Endothelial cell (in vitro differentiated cells): ENCODE data around the gene CES3. TPM values are rescaled to one million over a fixed set of nuclear protein-coding genes. Genes with fewer than 3 reads are reported as not detected.

Source experiments
- DNase-seq: peaks from one replicate; pipeline ENCODE4 v3.0.0; 2021; ENCODE audit warnings: low spot score
- H3K27ac Mint-ChIP-seq: one replicate; pipeline ENCODE4 v1.8.0; 2021; ENCODE audit warnings: mixed read lengths, inconsistent platforms; ENCODE audit not compliant: unreplicated experiment
- H3K27me3 Mint-ChIP-seq: one replicate; pipeline ENCODE4 v1.8.0; 2021; ENCODE audit warnings: mild to moderate bottlenecking, moderate library complexity, mixed read lengths, inconsistent platforms; ENCODE audit not compliant: unreplicated experiment
- H3K36me3 Mint-ChIP-seq: one replicate; pipeline ENCODE4 v1.8.0; 2021; ENCODE audit warnings: mild to moderate bottlenecking, low read depth, mixed read lengths, inconsistent platforms; ENCODE audit not compliant: unreplicated experiment
- H3K4me1 Mint-ChIP-seq: one replicate; pipeline ENCODE4 v1.8.0; 2021; ENCODE audit warnings: mild to moderate bottlenecking, mixed read lengths, inconsistent platforms; ENCODE audit not compliant: unreplicated experiment
- H3K4me3 Mint-ChIP-seq: one replicate; pipeline ENCODE4 v1.8.0; 2021; ENCODE audit warnings: mild to moderate bottlenecking, mixed read lengths, inconsistent platforms; ENCODE audit not compliant: unreplicated experiment
- H3K9me3 Mint-ChIP-seq: one replicate; pipeline ENCODE4 v1.8.0; 2021; ENCODE audit warnings: mixed read lengths, inconsistent platforms; ENCODE audit not compliant: unreplicated experiment
- CTCF ChIP-seq: fragments of 200-600 bp; sonication (generic); IDR thresholded peaks from one replicate; pipeline ENCODE4 v1.5.0; 2021; ENCODE audit warnings: antibody characterized with exemption; ENCODE audit not compliant: unreplicated experiment
- total RNA-seq: library from RNA; stranded (reverse); fragmentation: NEBNext Ultra II Directional; extraction: Animal tissue kit (Norgen Biotek cat#: 25700); gene quantifications from one replicate; pipeline ENCODE4 v1.2.1, GENCODE V29; 2021; ENCODE audit not compliant: unreplicated experiment

The CES3 gene
- total RNA-seq, 1 donor from 2014 or later = 2.5 TPM

GRCh38 chr16:66975302-66975893, 14.3 kb downstream of the CES3 start:
- no peak for TF ChIP-seq CTCF
- H3K9me3 Mint-ChIP-seq = no peaks in the 10 kb centered on the region
- peak overlapping the region; percentile 48 for H3K27ac Mint-ChIP-seq
- peaks cover 8% of the 10 kb centered on the region for H3K4me1 Mint-ChIP-seq
- H3K27me3 Mint-ChIP-seq = peaks cover 2% of the 10 kb centered on the region
- no peaks in the 10 kb centered on the region for H3K36me3 Mint-ChIP-seq
- DNase-seq = no peak
- H3K4me3 Mint-ChIP-seq = no peak overlapping the region

DNA sequence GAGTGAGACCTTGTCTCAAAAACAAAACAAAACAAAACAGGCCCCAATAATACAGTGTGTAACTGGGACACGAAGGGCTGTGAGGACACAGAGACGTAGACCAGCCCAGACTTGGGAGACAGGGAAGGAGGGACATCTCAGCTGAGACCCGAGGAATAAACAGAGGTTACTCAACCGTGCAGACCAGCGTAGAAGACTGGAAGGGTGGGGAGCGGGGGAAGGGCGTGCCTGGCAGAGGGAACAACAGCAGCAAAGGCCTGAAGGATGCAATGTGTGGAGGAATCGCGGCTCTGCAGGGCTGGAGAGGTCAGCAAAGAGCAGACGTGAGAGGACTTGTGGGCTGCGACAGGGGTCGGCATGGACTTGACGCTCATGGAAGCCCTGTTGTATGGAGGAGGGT, 15.7 kb downstream of the CES3 start:
- Mint-ChIP-seq H3K27ac (no peak overlapping the region), H3K4me1 (peaks cover 8% of the 10 kb centered on the region), H3K36me3 (no peaks in the 10 kb centered on the region), H3K9me3 (no peaks in the 10 kb centered on the region), H3K4me3 (no peak overlapping the region), H3K27me3 (peaks cover under 1% of the 10 kb centered on the region)
- no peak for TF ChIP-seq CTCF
- DNase-seq = no peak

DNA sequence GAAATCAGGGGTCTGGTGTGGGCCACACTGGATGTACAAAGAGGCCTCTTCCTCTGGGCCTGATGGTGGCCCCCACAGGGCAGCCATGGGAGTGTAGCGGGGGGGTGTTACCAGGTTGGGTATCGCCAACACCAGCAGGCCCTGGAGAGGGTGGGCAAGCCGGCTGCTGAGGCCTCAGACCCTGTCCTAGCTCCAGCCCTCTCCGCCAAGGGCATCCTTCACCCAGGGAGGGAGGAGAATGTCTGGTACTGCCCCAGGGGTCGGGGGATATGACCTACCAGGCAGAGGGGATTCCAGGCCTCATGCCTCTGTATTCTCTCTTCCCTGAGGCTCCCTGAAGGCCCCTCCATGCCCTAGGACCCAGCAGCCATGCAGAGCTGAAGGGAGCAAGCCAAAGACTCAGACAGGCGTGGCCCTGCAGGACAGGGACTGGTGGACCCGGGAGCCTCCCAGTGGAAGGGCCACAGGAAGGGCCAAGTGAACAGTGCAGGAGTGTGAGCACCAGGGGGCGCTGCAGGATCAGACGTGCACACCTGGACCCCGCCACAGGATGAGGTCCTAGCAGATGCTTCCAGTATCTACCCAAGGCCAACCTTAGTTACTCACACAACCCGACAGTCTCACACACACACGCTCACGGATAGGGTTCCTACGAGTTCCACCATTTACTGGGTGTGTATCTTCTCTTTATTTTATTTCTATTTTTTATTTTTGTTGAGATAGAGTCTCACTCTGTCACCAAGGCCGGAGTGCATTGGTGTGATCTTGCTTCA, 16.5 kb downstream of the CES3 start:
- H3K27ac Mint-ChIP-seq = no peak overlapping the region
- peak; percentile 91 for DNase-seq
- H3K4me1 Mint-ChIP-seq = peaks cover 8% of the 10 kb centered on the region
- H3K4me3 Mint-ChIP-seq = no peak overlapping the region
- TF ChIP-seq CTCF = peak; percentile 90
- no peaks in the 10 kb centered on the region for H3K27me3 Mint-ChIP-seq
- no peaks in the 10 kb centered on the region for H3K9me3 Mint-ChIP-seq
- H3K36me3 Mint-ChIP-seq = no peaks in the 10 kb centered on the region

- Mint-ChIP-seq H3K27me3 (no peaks in the 10 kb centered on the region), H3K36me3 (no peaks in the 10 kb centered on the region), H3K9me3 (no peaks in the 10 kb centered on the region), H3K4me3 (no peak overlapping the region), H3K4me1 (no peaks in the 10 kb centered on the region), H3K27ac (no peak overlapping the region)
- no peak for DNase-seq
- TF ChIP-seq CTCF = no peak
Observed at GRCh38 chr16:66979011-66979717, 18.1 kb downstream of the CES3 start.
